Stimulated activated CD4-positive, alpha-beta T cell treated with anti-CD3 and anti-CD28 coated beads, Interleukin-4, amount 100 ng/mL, for 24 hours (primary cell): ENCODE data around the gene FABP1.
A peak's percentile ranks its signal among the peaks of the same experiment; 100 is the strongest.

Experiments used
- DNase-seq: peaks from one replicate; pipeline ENCODE4 v3.0.0-alpha.2; 2020

FABP1 gene

DNA sequence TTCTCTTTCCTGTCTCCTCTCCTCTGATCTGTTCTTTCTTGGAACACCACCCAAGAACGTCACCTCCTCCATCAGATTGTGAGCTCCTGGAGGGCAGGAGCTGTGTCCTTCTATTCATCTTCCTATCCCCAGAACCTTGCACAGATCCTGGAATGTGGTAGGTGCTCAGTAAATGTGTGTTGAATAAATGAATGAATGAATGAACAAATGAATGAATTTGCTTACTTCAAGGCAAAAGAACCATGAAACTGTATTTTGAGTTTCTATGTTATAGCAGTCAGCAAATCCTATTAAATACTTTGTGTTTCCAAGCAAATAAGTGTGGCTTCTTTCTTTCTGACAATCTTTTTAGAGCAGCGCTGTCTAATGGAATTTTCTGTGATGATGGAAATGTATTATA, 14.8 kb downstream of the FABP1 start:
- DNase-seq = no peak

DNA sequence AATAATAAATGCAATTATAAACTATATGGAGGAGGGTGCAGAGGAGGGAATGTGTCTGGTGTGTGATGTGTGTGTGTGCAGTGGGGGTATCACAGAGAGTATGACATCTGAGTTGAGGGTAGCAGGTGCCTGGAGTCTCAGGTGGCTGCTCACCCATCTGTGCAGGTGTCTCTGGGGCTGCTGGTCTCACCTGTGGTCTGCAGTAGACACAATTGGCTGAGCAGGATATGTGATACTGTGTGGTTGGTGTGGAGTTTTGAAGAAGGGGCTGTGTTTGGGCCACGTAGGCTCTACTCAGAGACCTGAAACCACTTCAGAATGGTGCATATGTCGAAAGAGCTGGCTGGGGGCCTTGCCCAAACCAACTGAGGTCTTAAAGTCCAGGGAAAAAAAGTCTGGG, 17.0 kb downstream of the FABP1 start:
- no peak for DNase-seq

DNA sequence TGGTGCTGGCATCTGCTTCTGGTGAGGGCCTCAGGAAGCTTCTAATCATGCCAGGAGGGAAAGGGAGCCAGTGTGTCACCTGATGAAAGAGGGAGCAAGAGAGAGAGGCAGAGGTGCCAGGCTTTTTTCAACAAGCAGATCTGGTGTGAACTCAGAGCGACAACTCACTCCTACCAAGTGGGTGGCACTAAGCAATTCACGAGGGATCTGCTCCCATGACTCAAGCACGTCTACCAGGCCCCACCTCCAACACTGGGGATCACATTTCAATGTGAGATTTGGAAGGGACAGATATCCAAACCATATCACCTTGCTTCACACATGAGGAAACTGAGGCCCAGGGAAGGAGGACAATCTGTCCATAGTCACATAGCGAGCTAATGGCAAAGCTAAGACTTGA, 19.1 kb downstream of the FABP1 start:
- no peak for DNase-seq

DNA sequence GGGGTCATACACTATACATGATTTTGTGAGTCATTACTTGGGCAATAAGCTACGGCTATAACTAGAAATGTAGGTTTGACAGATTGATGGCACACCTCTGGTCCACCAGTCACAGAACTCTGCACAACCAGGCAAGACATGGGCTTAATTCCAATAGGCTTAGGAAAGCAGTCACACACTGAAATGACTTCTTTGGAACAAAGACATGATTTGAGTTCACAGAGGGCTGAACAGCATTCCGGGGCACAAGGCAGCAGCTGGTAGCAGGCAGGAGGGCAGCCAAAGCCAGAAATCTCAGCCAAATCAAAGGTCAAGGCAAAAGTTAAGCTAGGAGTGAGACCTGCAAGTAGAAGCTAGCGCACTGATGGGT, 27.4 kb downstream of the FABP1 start:
- no peak for DNase-seq

DNA sequence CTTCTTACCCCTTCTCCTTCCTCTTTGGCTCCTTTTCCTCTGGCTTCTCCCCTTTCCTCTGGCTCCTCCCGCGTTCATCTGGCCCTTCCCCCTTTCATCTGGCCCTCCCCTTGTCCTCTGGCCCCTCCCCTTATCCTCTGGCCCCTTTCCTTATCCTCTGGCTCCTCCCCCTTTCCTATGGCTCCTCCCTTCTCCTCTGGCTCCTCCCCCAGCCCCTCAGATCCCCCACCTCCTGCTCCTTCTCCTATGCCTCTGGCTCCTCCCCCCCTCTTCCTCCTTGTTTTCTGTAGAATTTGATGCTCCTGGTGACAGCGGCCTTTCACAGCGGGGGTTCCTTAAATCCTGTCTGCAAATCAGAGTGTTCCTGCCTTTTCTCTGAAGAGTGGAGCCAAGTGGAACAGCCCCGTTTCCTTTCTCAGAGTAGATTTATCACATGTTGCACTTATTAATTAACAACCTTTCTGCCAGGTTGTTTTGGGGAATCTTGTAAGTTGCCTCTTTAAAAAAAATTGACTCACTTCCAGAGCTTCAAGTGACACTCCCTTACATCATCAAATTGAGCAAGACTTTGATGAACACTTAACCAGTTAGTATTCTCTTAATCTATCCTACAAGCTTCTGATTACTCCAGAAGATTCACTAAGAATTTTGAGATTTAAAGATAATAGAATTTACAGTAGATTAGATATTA, 27.9 kb downstream of the FABP1 start:
- no peak for DNase-seq

DNA sequence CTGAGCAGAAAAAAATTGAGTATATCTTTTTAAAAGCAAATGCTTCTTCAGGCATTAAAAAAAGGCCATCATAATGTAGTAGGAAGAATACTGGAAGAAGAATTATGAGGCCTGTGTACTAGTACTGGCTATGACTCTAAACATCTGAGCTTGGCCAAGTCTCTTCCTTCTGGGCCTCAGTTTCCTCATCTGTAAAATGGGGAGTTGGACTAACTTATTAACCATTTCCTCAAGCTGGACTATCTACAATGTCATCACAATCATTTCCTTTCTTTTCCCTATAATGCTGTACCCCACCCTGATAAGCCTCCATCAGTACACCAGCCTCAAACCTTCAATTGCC, 29.3 kb downstream of the FABP1 start:
- no peak for DNase-seq

DNA sequence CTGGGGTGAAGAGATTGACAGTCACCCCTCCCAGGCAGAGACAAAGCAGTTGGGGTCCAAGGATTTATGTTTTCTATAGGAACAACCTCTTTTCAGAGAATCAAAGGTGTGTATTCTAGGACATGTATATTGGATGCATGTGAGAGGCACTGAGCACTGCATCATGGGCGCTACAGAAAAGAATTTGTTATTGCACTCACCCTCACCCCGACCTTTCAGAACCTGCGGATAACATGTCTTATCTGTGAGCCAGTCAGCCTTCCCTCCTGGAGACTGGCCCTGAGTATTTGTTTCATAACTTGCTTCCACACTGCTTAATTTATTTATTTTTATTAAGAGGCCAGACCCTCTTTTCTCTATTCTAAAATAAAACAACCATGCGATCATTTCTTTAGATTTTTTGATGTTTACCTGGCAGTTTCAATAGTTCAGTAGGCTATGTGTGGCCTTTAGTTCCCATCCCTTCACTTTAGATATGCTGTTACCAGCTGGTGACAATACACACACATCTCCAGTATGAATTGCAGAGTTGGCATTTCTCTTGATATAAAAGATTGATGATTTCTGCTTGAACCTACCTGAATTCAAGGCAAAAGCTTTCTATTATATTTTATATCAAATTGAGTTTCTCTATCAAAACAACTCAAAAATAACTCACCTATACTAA, 29.8 kb downstream of the FABP1 start:
- no peak for DNase-seq

DNA sequence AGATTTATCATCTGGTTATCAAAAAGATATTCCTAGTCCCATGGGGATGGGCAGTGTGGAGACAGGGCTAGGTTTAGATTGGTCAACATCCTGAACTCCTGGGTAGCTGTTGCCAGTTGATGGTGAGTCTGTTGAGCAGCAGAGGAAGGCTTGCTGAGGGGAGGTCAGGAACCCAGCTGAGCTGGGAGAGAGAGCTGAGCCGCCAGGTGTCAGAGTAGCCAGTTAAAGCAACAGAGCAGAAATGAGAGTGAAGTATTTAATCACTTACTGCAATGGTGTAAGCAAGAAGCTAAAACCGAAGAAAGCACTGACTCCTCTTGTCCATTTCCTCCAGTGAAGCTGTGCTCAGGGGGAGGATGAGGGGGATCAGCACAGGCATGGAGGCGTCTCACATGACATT, 30.7 kb downstream of the FABP1 start:
- DNase-seq = no peak

DNA sequence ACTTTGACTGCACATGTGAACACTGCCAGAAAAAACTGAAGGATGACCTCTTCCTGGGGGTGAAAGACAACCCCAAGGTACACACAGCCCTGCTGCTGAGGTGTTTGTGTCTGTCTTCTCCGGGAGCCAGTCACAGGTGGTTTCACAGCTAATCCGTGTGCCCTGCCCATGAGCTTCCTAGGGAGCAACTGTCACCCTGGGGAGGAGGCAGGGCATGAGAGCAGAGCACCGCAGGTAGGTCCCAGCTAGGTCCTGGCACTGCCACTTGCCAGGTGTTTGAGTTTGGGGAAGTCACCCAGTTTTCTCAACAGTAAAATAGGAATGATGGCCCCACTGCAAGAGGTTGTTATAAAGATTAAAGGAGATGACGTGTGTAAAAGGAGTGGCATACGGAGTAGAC, 31.2 kb downstream of the FABP1 start:
- DNase-seq = no peak

DNA sequence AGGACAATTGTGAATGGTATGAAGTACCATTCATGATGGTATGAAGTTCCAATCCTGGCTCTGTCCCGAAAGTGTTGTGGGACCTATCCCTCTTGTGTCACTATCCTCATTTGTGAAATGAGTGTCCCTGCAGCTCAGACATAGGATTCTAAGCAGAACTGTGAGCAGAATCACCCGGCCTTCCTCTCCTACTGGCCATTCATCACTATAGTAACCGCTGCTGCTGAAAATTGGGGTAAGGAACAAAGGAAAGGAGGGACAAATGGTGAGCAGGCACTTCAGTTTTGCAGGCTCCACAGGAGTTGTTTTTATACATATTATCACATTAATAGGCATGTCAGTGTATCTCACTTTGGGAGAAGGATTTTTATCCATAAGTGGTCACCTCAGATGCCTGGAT, 32.8 kb downstream of the FABP1 start:
- DNase-seq = no peak

DNA sequence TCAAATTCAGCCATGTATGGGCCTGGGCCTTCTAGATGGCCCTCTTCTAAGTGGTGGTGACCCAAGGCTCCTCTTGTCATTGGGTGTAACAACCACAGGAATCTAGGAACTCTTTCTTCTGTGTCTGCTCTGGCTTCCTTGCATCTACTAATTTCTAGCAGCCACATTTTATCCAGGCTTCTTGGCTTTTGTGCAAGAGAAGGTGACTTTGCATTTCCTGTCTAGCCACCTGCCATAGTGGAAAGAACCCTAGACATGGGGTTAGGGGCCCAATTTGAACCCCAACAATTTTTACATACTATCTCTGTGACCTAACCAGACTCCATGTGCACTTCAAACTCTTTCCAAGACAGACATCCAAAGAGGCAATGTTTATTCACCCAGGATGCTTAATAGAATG, 35.1 kb downstream of the FABP1 start:
- no peak for DNase-seq

DNA sequence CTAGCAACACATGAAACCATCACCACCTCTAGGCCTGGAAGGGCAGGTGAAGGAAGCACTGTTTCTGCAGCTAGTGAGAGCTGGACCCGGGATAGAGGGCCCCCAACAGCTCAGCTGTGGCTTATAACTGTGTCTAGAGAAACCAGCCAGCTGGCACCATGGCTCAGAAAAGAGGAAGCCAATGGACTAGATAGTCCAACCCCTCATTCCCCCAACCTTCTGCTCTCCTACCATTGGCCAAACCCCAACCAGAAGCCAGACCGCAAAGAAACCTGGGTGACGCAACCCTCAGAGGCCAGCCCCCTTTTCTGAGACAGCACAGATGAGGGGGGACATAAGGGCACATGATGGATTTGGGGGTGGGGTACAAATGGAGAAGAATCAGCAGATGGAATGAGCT, 35.9 kb downstream of the FABP1 start:
- DNase-seq = no peak

DNA sequence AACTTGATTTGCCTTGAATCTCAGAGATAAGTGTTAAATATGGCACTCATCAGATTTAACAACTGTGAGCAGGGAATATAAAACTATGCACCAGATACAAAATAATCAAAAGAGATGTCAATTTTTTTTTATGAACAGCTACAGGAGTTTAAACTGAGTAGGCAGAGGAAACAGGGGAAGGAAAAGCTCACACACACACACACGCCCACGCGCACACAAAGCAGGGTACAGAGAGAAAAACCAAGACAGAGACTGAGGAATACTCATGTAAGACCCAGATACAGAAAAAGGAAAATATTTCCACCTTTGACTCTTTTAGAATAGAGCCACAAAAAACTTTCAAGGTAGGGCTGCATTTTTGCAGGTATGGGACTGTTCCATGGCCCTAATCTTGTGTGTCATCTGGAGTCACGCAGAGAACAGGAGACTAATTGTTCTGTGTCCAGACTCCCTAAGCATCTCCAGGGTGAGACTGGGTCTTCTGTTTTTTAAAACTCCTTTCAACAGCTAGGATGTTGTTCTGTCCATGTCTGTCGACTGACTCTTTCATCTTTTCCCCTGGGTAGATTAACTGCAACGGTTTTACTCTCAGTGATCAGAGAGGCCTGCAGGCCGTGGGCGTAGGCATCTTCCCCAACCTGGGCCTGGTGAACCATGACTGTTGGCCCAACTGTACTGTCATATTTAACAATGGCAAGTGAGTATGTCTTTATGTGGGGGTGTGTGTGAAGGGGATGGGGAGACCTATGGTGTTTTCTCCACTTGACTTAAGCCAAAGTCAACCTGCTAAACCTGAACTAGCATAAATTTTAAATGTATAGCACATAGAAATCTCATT, 37.2 kb downstream of the FABP1 start:
- peak; percentile 30 for DNase-seq

DNA sequence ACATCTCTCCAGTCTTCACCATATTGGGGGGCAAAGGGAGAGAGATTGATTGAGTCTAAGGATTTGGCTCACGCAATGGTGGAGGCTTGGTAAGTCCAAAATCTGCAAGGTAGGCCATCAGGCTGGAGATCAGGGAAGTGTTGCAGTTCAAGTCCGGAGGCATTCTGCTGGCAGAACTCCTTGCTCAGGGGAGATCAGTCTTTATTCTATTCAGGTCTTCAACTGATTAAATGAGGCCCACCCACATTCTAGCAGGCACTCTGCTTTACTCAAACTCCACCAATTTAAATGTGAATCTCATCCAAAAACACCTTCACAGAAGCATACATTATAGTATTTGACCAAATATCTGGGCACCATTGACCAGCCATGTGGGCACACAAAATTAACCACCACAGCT, 38.9 kb downstream of the FABP1 start:
- DNase-seq = no peak

DNA sequence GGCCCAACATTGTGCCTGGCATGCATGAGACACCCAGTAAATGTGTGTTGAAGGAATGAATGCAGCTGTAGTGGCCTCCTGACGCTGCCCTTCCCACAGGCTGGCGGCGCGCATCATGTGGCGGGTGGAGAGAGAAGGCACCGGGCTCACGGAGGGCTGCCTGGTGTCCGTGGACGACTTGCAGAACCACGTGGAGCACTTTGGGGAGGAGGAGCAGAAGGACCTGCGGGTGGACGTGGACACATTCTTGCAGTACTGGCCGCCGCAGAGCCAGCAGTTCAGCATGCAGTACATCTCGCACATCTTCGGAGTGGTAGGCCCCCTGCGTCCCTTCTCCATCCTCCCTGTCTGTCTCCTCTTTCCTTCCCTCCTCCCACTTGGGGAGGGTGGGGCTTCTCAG, 40.1 kb downstream of the FABP1 start:
- DNase-seq = no peak

DNA sequence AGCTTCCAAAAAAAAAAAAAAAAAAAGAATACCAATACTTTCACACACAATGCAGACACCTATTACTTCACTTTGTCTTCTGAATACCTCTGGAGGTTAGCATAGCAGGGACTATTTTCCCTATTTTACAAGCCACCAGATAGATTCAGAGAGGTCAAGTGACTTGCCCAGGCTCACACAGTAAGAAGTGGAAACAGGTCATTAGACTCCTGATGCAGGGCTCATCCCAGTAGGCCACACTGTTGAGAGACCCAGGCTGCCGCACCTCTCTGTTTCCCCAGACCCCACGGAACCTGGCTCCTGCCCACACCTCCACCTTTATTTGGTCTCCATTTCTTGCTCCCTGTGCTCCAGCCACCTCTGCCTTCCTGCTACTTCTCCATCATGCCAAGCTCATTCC, 40.8 kb downstream of the FABP1 start:
- DNase-seq = no peak

DNA sequence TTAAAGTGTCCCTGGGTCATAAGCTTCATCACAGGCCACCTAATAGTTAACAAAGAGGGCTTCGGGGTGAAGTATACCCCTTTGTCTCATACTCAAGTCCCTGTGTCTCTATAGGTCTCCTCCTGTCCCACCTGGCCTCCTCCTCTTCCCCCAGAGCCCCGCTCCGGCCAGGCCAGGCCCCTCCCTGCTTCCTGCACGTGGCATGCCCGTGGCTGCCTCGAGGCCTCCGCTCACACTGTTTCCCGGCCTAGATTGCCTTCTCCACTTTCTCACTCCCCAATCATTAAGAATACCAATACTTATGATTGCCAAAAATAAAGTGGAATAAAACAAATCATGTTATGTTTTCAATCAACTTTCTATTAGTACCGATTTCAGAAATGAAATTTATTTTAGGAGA, 41.5 kb downstream of the FABP1 start:
- no peak for DNase-seq

DNA sequence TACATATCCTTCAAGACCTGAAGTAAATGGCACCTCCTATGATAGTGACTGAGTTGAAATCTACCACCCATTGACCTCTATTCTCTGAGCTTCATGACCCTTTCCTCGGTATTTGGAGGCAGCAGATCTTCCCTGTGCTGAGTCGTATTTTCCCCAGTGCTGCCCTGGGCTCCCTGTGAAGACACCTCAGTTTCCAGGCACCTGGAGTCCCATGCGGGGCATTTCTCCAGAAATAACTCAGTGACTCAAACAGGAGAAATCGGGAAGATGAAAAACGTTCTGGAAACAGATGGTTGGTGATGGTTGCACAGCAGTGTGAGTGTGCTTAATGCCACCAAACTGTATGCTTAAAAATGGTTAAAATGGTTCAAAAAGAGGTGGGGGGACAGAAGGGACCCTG, 42.3 kb downstream of the FABP1 start:
- DNase-seq = no peak

DNA sequence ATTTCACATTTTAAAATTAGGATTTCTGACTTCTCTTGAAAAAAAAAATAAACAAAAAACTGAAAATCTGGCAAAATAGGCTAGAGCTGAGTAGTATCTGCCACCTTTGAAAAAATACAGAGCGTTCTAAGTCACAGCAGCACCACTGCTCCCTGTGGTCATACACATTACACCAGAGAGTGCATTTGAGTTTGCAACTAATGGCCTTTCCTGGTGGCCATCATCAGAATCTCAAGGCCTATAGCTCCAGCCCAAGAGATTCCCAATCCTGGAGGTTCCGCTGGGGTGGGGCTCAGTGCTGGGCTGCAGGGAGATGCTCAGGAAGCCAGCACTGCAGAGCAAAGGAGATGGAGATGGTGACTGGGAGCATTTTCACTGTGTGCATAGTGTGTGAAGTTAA, 42.8 kb downstream of the FABP1 start:
- DNase-seq = no peak

DNA sequence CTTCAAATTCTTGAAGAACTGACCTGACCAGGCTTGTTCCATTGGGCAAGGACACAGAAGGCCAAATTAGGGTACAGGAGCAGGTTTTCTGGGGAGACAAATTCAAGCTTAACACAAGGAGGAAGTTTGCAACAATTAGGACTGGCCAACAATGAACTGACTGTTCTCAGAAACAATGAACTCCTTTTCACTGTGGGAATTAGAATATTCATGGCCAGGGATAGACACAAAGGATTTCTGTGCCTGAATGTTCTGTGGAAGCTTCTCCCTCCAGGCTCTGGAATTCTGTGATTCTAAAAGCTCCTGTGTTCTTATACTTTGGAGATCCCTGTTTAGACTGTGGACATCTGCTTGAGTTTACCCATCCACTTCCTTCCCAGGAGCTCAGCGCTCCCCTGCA, 45.1 kb downstream of the FABP1 start:
- no peak for DNase-seq

DNA sequence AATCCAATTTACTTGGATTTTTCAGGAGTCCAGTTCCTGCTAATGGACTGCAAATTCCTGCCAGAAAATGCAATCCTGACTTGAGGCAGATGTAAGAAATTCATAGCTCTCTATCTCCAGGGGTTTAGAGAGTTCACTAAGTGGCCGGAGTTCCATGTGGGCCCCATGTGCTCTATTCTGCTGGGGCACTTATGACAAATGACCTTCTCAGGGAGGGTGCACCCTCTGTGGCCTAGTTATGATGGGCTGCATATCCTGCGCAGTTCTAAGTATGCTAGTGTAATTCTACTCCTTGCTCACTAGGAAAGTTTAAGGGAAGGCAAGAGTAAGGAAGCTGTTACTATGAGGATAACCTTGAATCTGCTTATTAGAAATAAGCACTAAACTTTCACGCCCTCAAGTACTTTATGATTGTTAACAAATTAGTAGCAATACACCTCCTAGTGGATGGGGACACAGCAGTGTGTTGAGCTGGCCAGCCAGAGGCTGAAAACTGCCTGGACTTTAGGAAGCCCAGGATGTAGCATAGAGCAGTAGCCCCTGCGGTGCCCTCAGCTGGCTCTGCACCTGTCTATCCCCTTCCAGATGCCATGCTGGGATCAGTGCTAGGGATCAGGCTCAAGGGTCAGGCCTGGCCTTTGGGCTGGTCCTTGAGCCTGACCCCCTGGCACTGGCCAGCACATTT, 45.8 kb downstream of the FABP1 start:
- DNase-seq = no peak

DNA sequence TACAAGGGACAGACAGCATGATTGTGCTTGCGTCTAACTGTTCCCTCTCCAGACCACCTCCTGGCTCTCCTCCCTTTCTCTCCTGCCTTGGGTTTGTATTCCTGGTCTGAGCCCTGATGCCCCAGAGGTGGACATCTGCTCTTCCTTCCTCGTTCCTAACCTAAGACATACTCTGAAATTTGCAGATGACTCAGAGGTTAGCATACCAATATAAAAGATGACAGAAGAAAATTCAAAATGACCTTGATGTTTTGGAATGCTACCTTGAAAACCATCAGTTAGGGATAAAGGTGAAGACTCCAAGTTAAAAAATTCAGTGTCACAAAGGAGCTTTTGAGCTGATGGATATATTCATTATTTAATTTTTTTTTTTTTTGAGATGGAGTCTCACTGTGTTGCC, 47.3 kb downstream of the FABP1 start:
- DNase-seq = no peak

DNA sequence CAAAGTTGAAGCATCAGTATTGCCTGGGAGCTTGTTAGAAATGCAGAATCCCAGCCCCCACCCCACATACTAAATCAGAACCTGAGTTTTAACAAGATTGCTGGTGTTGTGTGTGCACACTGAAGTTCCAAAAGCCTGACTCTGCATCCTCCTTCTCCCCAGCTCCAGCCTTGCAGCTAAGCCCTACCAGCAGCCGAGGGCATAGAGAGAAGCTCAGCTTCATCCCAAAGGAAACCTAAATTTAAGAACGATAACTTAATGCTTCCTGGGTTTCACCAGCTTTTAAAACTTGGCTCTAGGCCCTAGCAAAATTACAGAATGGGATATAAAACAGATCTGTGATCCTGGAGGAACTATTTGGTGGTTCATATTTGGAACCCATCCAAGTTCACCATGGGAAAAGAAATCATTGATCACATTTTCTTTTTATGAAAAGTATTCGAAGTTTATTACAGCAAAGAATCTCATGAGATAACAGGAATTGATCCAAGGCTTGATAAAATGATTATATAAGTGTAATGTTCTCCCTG, 49.2 kb downstream of the FABP1 start:
- DNase-seq = no peak

DNA sequence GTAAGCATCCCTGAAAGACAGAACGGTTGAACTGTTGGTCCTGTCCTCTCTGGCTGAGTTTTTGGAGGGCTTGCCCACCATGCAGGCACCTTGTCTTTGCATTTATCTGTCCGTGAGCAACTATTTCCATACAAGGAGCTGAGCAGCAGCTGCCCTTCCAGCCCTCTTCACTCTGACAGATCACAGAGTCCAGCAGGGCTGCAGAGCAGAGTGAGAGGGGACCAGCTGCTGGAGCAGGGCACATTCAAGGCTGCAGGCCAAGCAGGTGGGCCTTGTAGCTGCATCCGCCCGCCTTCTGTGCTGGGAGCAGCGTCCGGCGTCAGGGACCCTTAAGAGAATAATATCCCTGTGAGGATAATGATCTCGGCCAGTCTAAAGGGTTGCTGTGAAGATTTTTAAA, 50.8 kb downstream of the FABP1 start:
- no peak for DNase-seq
